ENCODE data around the gene ZXDB.

DNA sequence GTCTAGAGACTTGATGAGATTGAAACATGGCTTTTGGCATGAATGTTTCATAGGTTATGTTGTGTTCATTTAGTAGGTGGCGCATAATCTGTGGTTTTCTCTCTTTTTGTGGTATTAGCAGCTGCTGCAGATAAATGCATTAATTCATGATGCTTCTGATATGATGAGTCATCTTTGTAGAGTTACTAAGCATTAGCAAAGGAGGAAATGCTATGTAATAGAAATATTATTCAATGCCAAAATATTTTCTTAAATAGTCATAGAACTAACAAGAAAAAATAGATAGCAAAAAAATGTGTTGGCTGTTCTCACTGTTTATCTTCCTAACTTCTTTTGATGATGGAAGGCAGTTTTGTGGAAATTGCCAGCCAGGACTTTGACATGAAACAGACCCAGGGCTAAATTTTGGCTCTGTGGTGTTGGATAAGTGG lies 3.6 kb downstream of the ZXDB start:
- no peak for TF ChIP-seq EZH2 (optimal IDR thresholded peaks at IDR 0.05; ENCODE audit: low read depth, low read length)
- TF ChIP-seq, protein P1, sequence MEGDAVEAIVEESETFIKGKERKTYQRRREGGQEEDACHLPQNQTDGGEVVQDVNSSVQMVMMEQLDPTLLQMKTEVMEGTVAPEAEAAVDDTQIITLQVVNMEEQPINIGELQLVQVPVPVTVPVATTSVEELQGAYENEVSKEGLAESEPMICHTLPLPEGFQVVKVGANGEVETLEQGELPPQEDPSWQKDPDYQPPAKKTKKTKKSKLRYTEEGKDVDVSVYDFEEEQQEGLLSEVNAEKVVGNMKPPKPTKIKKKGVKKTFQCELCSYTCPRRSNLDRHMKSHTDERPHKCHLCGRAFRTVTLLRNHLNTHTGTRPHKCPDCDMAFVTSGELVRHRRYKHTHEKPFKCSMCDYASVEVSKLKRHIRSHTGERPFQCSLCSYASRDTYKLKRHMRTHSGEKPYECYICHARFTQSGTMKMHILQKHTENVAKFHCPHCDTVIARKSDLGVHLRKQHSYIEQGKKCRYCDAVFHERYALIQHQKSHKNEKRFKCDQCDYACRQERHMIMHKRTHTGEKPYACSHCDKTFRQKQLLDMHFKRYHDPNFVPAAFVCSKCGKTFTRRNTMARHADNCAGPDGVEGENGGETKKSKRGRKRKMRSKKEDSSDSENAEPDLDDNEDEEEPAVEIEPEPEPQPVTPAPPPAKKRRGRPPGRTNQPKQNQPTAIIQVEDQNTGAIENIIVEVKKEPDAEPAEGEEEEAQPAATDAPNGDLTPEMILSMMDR (IDR thresholded peaks at IDR 0.05; ENCODE audit: low read length) = no peak

All from MM.1S (cell line).